Esophagus (tissue), 2 donors: Measurements from ENCODE around the gene CAPN10. TPM values are rescaled to one million over a fixed set of nuclear protein-coding genes. Genes with fewer than 3 reads are reported as not detected.

Source experiments
- H3K27ac ChIP-seq, 2 donors: one replicate each; pipeline ENCODE4 v1.5.1; 2013; ENCODE audit warnings: low read depth in 2 of 2, mild to moderate bottlenecking in 2 of 2, inconsistent platforms in 1 of 2, low read length in 1 of 2, moderate library complexity in 1 of 2
- H3K27me3 ChIP-seq, 2 donors: one replicate each; pipeline ENCODE4 v1.6.1; 2013; ENCODE audit warnings: low read length in 2 of 2, control low read depth in 1 of 2, mild to moderate bottlenecking in 1 of 2; ENCODE audit not compliant: insufficient read depth in 2 of 2, control insufficient read depth in 1 of 2
- H3K36me3 ChIP-seq, 2 donors: one replicate each; pipeline ENCODE4 v1.6.1; 2013; ENCODE audit warnings: low read length in 1 of 2; ENCODE audit not compliant: control insufficient read depth in 2 of 2, insufficient read depth in 2 of 2
- H3K4me1 ChIP-seq, 2 donors: one replicate each; pipeline ENCODE4 v1.6.1; 2013; ENCODE audit warnings: low read length in 1 of 2; ENCODE audit not compliant: control insufficient read depth in 2 of 2, insufficient read depth in 2 of 2
- H3K4me3 ChIP-seq, 2 donors: one replicate each; pipeline ENCODE4 v1.5.1; 2013; ENCODE audit warnings: low read length in 2 of 2, mild to moderate bottlenecking in 2 of 2, low read depth in 1 of 2, moderate library complexity in 1 of 2
- H3K9me3 ChIP-seq, 2 donors: one replicate each; pipeline ENCODE4 v1.6.1; 2013; ENCODE audit warnings: mild to moderate bottlenecking in 2 of 2, low read depth in 1 of 2, low read length in 1 of 2, moderate library complexity in 1 of 2; ENCODE audit not compliant: control insufficient read depth in 2 of 2, insufficient read depth in 1 of 2
- WGBS, 2 donors: extraction: QIAGEN DNeasy Blood & Tissue Kit; methylation state at CpG; one replicate each; pipeline ENCODE4 v1.1.7; 2013; 5-methylcytosine and 5-hydroxymethylcytosine counted together
- polyA plus RNA-seq, 2 donors: library from polyadenylated mRNA; stranded (reverse); fragments of 200-250 nt; gene quantifications; one replicate each; pipeline ENCODE4 v1.2.3, GENCODE V29; 2013
- donor health status: healthy with polysubstance abuse.
- donor health status: Bipolar disorder and iron deficiency.

Gene CAPN10
- polyA plus RNA-seq, 2 donors: 17.5 to 28.4 TPM

DNA sequence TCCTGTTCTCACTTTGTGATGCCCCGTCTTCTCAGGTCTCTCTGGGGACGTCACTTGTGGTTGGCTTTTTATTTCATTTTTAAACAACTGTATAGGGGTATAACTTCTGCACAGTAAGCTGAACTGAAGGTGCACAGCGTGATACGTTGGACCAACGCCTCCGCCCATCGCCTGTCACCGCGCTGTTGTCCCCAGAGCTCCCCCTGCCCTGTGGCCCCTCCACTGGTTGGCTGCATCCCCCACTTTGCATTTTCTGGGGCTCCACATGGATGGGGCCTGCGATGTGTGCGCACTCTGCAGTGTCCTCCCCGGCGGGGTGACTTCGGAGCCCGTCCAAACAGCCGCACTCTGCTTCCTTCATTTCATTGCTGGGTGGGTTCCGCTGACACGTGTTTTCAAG lies 53.0 kb downstream of the CAPN10 start:
- Histone ChIP-seq H3K27me3 (no peaks in the 10 kb centered on the region), H3K4me1 (no peaks in the 10 kb centered on the region), H3K27ac (no peak overlapping the region), H3K9me3 (peaks cover 0 to 6% of the 10 kb centered on the region in 2 donors), H3K36me3 (no peaks in the 10 kb centered on the region), H3K4me3 (no peak overlapping the region)
- 88 to 92% methylated on average over 18 of the region's 18 CpGs for WGBS, 2 donors

DNA sequence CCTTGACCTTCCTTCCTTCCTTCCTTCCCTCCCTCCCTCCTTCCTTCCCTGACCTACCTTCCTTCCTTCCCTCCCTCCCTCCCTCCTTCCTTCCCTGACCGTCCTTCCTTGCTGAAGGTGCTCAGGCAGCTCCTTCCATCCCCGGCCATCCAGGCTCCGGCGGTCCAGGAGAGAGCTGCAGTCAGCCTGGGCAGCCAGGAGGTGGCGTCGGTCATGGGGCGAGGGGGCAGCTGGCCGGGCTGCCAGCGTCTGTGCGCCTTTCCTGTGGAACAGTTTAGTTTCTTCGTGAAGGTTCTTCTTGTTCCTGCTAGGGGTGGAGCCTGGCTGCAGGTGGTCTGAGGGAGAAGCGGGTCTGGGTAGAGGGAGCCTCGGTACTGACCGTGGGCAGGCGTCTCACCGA lies 54.4 kb downstream of the CAPN10 start:
- H3K27me3 ChIP-seq: no peaks in the 10 kb centered on the region
- no peaks in the 10 kb centered on the region for H3K36me3 ChIP-seq
- H3K9me3 ChIP-seq: peaks cover 0 to 2% of the 10 kb centered on the region in 2 donors
- no peak overlapping the region for H3K4me3 ChIP-seq
- peaks cover 0 to 2% of the 10 kb centered on the region in 2 donors for H3K4me1 ChIP-seq
- 22 to 24% methylated on average over 16 of the region's 16 CpGs for WGBS, 2 donors
- no peak overlapping the region for H3K27ac ChIP-seq

DNA sequence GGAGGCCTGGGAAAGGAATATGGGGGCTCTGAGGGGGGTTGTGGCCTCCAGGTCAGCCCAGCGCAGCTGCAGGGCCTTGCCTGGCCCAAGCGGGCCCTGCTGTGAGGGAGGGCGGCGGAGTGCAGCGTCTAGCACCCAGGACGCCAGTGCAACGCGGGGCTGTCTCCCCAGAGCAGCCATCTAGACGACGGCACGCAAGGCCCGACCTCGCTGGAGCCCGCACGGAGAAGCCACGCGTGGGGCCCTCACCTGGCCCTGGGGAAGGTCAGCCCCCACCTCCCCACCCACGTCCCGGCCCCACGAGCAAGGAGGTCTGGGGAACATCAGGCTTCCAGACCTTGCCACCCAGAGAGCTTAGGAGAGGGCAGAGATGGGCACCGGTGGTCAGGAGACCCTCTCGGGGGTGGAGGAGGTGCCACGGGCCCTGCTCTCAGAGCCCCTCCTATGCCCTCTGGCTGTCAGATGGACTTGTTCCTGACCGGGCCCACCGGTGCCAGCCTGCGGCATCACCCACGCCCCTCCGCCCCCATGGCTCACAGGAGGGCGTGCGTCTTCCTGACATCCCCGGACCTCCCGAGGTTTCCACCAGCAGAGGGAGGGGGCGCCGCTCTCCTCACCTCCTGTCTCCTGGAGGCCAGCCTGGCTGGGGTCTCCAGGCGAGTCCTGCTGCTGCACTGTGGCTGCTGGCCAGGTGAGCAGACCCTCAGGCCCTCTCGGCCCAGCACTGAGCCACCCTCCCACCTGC lies 55.7 kb downstream of the CAPN10 start:
- Histone ChIP-seq H3K27me3 (no peaks in the 10 kb centered on the region), H3K27ac (no peak overlapping the region), H3K9me3 (peaks cover 0 to 2% of the 10 kb centered on the region in 2 donors), H3K4me3 (no peak overlapping the region), H3K36me3 (no peaks in the 10 kb centered on the region), H3K4me1 (peaks cover 0 to 2% of the 10 kb centered on the region in 2 donors)
- 79 to 88% methylated on average over 36 of the region's 36 CpGs for WGBS, 2 donors

DNA sequence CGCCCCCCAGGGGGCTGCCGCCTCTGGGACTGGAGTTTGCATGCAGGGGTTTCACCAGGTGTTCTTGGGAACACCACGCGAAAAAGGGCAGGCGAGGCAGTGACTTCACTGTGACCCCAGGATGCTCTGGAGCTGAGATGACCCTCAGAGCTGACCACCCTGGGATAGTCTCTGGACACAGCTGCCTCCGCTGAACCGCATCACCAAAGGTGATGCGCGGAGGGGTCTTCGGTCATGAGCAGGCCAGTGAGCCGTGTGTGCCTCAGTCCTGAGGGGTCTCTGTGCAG lies 56.2 kb downstream of the CAPN10 start:
- no peak overlapping the region for H3K27ac ChIP-seq
- H3K27me3 ChIP-seq: peaks cover 0 to 2% of the 10 kb centered on the region in 2 donors
- H3K9me3 ChIP-seq: peaks cover 0 to 2% of the 10 kb centered on the region in 2 donors
- H3K4me1 ChIP-seq: peaks cover 0 to 2% of the 10 kb centered on the region in 2 donors
- 85 to 90% methylated on average over 11 of the region's 11 CpGs for WGBS, 2 donors
- H3K36me3 ChIP-seq: no peaks in the 10 kb centered on the region
- H3K4me3 ChIP-seq: no peak overlapping the region

DNA sequence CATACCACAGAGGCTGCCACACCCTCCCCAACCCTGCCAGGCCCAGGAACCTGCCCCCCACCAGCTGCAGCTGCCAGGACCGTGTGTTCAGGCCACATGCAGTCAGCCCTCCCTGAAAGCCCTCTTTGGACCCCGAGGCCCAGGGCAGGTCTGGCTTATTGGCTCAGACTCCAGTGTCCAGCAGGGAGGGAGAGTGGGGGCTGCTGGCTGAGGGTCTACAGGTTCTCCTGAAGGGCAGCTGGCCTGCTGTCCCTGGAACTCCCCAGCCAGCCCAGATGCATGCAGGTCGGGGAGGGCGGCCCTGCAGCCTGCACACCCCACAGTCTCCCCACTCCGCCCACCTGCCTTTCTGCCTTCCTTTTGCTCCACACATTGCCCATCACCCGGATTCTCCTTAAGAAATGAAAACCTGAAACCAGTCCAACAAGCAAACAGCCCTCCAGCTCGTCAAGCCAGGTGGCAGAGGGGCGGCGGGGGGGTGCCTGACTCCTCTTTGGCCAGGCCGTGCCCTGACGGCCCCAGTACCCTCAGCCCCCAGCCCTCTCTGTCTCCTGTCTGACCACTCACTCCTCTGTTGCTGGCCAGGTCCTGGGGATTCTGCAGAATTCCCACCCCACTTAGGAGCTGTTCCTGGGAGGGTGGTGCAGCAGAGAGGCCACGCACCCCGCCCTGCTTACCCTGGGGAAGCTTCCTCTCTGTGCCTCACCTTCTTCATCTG lies 56.7 kb downstream of the CAPN10 start:
- Histone ChIP-seq H3K9me3 (no peaks in the 10 kb centered on the region), H3K36me3 (no peaks in the 10 kb centered on the region), H3K4me3 (no peak overlapping the region), H3K27me3 (peaks cover 0 to 2% of the 10 kb centered on the region in 2 donors), H3K27ac (no peak overlapping the region), H3K4me1 (peaks cover 0 to 2% of the 10 kb centered on the region in 2 donors)
- 60 to 65% methylated on average over 13 of the region's 13 CpGs for WGBS, 2 donors

DNA sequence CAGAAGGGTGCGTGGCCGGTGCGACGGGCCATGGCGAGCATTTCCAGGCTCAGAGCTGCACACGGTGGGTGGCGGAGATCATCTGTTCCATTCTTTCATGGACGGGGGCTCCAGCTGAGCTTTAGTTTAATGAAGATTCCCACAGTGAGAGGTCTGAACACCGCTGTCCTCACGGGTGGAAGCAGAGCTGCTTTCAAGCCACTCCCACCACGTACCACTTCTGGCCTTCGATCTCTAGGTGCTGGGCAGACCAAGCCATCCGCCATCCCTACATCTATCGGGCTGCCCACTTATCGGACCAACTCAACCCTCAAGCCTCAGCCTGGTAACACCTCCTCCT lies 57.2 kb downstream of the CAPN10 start:
- H3K27ac ChIP-seq: no peak overlapping the region
- peaks cover 2% of the 10 kb centered on the region in 2 donors for H3K4me1 ChIP-seq
- H3K9me3 ChIP-seq: no peaks in the 10 kb centered on the region
- no peak overlapping the region for H3K4me3 ChIP-seq
- H3K27me3 ChIP-seq: peaks cover 0 to 3% of the 10 kb centered on the region in 2 donors
- 81 to 86% methylated on average over 15 of the region's 15 CpGs for WGBS, 2 donors
- H3K36me3 ChIP-seq: no peaks in the 10 kb centered on the region

DNA sequence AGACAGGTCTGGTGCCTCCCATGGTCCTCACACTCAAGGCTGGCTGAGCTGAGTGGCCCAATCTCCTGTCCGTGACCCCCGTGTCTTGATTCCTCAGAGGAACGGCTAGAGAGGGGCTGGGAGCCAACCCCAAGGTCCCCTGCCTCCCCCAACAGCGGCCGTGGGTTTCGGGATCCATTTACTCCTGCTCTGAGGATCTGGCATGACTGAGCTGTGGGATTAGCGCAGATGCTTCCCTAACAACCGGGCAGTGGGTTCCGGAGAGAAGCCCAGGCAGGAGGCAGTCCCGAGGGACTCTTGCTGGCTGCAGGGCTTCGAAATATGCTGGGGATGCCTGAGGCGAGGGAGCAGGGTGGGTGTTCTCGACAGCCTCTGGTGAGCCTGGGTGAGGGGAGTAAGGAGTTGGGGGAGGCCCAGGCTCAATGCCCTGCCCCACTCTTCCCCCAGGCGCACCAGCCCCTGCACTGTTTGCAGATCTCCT lies 57.7 kb downstream of the CAPN10 start:
- Histone ChIP-seq H3K4me1 (peaks cover 2 to 5% of the 10 kb centered on the region in 2 donors), H3K27me3 (peaks cover 0 to 6% of the 10 kb centered on the region in 2 donors), H3K36me3 (no peaks in the 10 kb centered on the region), H3K9me3 (no peaks in the 10 kb centered on the region), H3K27ac (no peak overlapping the region), H3K4me3 (no peak overlapping the region)
- WGBS, 2 donors: 61 to 67% methylated on average over 14 of the region's 14 CpGs

DNA sequence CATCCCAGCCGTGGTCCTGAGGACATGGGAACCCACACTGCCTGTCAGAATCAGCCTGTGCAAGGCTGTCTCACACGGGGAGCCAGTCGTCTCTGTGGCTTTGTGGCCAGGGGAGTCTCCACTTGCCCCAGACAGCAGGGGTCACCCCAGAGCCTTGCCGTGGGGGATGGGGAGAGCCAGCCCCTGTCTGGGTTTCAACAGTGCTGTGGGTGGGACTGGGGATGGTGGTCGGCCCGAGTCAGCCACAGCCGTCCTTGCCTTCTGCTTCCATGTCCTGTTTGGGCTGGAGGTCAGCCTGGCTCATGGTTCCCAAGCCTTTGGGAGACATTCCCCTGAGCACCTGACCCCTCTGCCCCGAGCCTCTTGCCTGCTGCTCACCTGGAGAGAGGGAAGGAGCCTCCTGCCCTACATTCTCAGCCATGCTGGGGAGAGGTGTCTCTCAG lies 58.3 kb downstream of the CAPN10 start:
- Histone ChIP-seq H3K27me3 (peaks cover 0 to 6% of the 10 kb centered on the region in 2 donors), H3K36me3 (no peaks in the 10 kb centered on the region), H3K4me3 (no peak overlapping the region), H3K9me3 (no peaks in the 10 kb centered on the region), H3K4me1 (peaks cover 2 to 5% of the 10 kb centered on the region in 2 donors), H3K27ac (no peak overlapping the region)
- 51 to 54% methylated on average over 8 of the region's 8 CpGs for WGBS, 2 donors

DNA sequence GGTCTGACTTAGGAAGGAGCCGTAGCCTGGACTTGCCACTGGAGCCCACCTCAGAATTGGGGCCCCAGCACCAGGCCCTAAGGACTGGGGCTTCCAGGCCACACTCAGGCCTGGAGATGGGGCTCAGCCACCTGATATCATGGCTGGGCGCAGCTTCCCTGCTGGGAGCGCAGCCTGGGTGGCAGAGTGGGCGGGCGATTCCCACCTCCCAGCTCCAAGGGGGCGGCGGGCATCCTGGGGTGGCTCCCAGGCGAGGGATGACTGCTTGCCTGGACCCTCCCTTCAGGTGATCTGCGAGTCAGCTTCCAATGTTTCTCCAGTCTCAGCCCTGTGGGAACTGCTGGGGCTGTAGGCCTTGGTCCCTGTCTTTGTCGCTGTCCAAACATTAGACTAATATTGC lies 58.8 kb downstream of the CAPN10 start:
- H3K27ac ChIP-seq: no peak overlapping the region
- WGBS, 2 donors: 84 to 90% methylated on average over 10 of the region's 10 CpGs
- peaks cover 2 to 5% of the 10 kb centered on the region in 2 donors for H3K4me1 ChIP-seq
- no peaks in the 10 kb centered on the region for H3K36me3 ChIP-seq
- no peak overlapping the region for H3K4me3 ChIP-seq
- H3K27me3 ChIP-seq: peaks cover 0 to 6% of the 10 kb centered on the region in 2 donors
- no peaks in the 10 kb centered on the region for H3K9me3 ChIP-seq
